Keratinocyte (primary cell): ENCODE results near the gene TNIP1. TPM values are rescaled to one million over a fixed set of nuclear protein-coding genes. Genes with fewer than 3 reads are reported as not detected.

Experiments
- DNase-seq: peaks from one replicate; pipeline ENCODE4 v3.0.0-alpha.2; 2011; ENCODE audit warnings: low read depth, missing footprints, low spot score
- FAIRE-seq: peaks from 2 replicates; lab custom pipeline; 2011; peaks lifted over from hg19 to GRCh38; lab: Jason Lieb, UNC
- H2AFZ ChIP-seq: 2 replicates; pipeline ENCODE4 v1.6.0; 2012; ENCODE audit warnings: low read length, control low read depth, inconsistent platforms; ENCODE audit not compliant: control insufficient read depth
- H3K27ac ChIP-seq: 2 replicates; pipeline ENCODE4 v1.5.1; 2011; ENCODE audit warnings: low read length; ENCODE audit not compliant: control insufficient read depth, insufficient read depth
- H3K27me3 ChIP-seq: 3 replicates; pipeline ENCODE4 v1.6.0; 2011; ENCODE audit warnings: low read length; ENCODE audit not compliant: control insufficient read depth, insufficient read depth; ENCODE audit errors: extremely low read depth
- H3K36me3 ChIP-seq, 2 experiments: 2 replicates in 1 of 2; 3 replicates in 1 of 2; pipeline ENCODE4 v1.5.1; 2011; ENCODE audit warnings: low read length in 2 of 2, mild to moderate bottlenecking in 1 of 2; ENCODE audit not compliant: control insufficient read depth in 2 of 2, insufficient read depth in 2 of 2; ENCODE audit errors: extremely low read depth in 1 of 2
- H3K4me1 ChIP-seq: 3 replicates; pipeline ENCODE4 v1.5.1; 2011; ENCODE audit warnings: low read length; ENCODE audit not compliant: control insufficient read depth, insufficient read depth; ENCODE audit errors: extremely low read depth
- H3K4me2 ChIP-seq: 3 replicates; pipeline ENCODE4 v1.6.0; 2011; ENCODE audit warnings: low read depth, low read length; ENCODE audit not compliant: control insufficient read depth, insufficient read depth; ENCODE audit errors: extremely low read depth
- H3K4me3 ChIP-seq, 3 experiments: fragments of 200-600 bp in 1 of 3; sonication (generic) in 1 of 3; 2 replicates in 2 of 3; 3 replicates in 1 of 3; pipeline ENCODE4 v1.5.1; 2011 to 2016; ENCODE audit warnings: low read length in 3 of 3, mild to moderate bottlenecking in 3 of 3, control low read depth in 2 of 3, inconsistent platforms in 1 of 3, low read depth in 1 of 3, mixed read lengths in 1 of 3, mixed run types in 1 of 3, moderate library complexity in 1 of 3; ENCODE audit not compliant: control insufficient read depth in 2 of 3, insufficient read depth in 2 of 3; ENCODE audit errors: extremely low read depth in 1 of 3
- H3K79me2 ChIP-seq: 2 replicates; pipeline ENCODE4 v1.6.0; 2012; ENCODE audit warnings: low read length; ENCODE audit not compliant: control insufficient read depth, insufficient read depth
- H3K9ac ChIP-seq: 3 replicates; pipeline ENCODE4 v1.6.0; 2011; ENCODE audit warnings: low read length; ENCODE audit not compliant: control insufficient read depth, insufficient read depth; ENCODE audit errors: extremely low read depth
- H3K9me1 ChIP-seq: 3 replicates; pipeline ENCODE4 v1.6.0; 2011; ENCODE audit warnings: low read length; ENCODE audit not compliant: control insufficient read depth, insufficient read depth; ENCODE audit errors: extremely low read depth
- H3K9me3 ChIP-seq: 2 replicates; pipeline ENCODE4 v1.5.1; 2012; ENCODE audit warnings: low read depth, low read length; ENCODE audit not compliant: control insufficient read depth
- H4K20me1 ChIP-seq: 3 replicates; pipeline ENCODE4 v1.6.0; 2011; ENCODE audit warnings: low read length; ENCODE audit not compliant: control insufficient read depth, insufficient read depth; ENCODE audit errors: extremely low read depth
- CTCF ChIP-seq, 3 experiments: IDR thresholded peaks in 1 of 3; conservative IDR thresholded peaks in 1 of 3; optimal IDR thresholded peaks in 1 of 3; 2 replicates in 2 of 3; 3 replicates in 1 of 3; pipeline versions ENCODE3 to v1.5.1; 2011; ENCODE audit warnings: low read length in 3 of 3, mild to moderate bottlenecking in 3 of 3, moderate library complexity in 2 of 3, control low read depth in 1 of 3, inconsistent platforms in 1 of 3; ENCODE audit not compliant: insufficient read depth in 2 of 3; ENCODE audit errors: extremely low read depth in 1 of 3
- EZH2 ChIP-seq: IDR thresholded peaks from one replicate; pipeline ENCODE4 v1.6.1; 2012; ENCODE audit warnings: inconsistent platforms, mild to moderate bottlenecking, low read length, moderate library complexity
- dilution Hi-C: fragments of 300-500 bp; cut with MboI; formaldehyde crosslinking; loops from one replicate; pipeline ENCODE4 v1.7.0; 2020; ENCODE audit warnings: low sequenced_read_pairs; ENCODE audit not compliant: extremely low pct_ligation_motif_present
- polyA plus RNA-seq, 5 experiments: library from polyadenylated mRNA; depleted of rRNA in 3 of 5; stranded (reverse) in 3 of 5; stranded (forward) in 1 of 5; unstranded in 1 of 5; fragments of >200 nt; gene quantifications; 1 replicate in 1 of 5; 2 replicates in 3 of 5; 3 replicates in 1 of 5; pipeline versions ENCODE4 v1.2.1 to v1.2.3, GENCODE V29; 2011 to 2012; ENCODE audit warnings: missing spikeins in 2 of 5, low read depth in 1 of 5, low replicate concordance in 1 of 5

TNIP1 gene
- polyA plus RNA-seq, 1 donor (not counting 4 experiments of a cell fraction or from before 2014, with no cell fraction given) = 47.9 TPM

DNA sequence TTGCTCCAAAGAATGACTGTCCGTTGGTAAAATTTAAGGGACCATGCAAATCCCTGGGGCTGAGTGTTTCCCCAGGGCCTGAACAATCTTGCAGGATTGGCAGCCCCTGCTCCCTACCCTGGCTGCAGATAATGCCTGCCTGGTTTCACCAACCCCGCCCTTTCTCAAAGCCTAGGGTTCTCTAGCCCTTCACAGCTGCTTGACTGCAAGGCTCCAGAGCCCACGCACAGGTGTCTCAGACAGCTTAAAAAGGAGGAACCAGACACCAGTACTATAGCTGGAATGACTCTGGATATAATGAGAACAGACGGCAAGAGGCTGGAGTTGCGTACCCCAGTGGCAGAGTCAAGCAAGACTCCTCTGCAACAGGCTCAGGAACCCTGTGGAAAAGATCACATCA, 25.2 kb upstream of the TNIP1 start:
- Histone ChIP-seq H3K4me2 (no peak overlapping the region), H3K27ac (no peak overlapping the region), H3K9me1 (no peaks in the 10 kb centered on the region), H3K9ac (no peak overlapping the region), H2AFZ (no peak overlapping the region), H4K20me1 (no peaks in the 10 kb centered on the region), H3K36me3 (no peaks in the 10 kb centered on the region), H3K79me2 (no peaks in the 10 kb centered on the region), H3K4me1 (no peaks in the 10 kb centered on the region), H3K27me3 (no peaks in the 10 kb centered on the region), H3K9me3 (no peaks in the 10 kb centered on the region), H3K4me3 (no peak overlapping the region)
- FAIRE-seq (no peak), DNase-seq (no peak)
- dilution Hi-C loops = no loop called here
- no peak for TF ChIP-seq CTCF (optimal IDR thresholded peaks at IDR 0.05 in 1 of 3, IDR thresholded peaks at IDR 0.05 in 1 of 3, conservative IDR thresholded peaks at IDR 0.05 in 1 of 3; ENCODE audit: extremely low read depth in 1 of 3, insufficient read depth in 2 of 3, low read length in 3 of 3)
- TF ChIP-seq EZH2 = no peak

DNA sequence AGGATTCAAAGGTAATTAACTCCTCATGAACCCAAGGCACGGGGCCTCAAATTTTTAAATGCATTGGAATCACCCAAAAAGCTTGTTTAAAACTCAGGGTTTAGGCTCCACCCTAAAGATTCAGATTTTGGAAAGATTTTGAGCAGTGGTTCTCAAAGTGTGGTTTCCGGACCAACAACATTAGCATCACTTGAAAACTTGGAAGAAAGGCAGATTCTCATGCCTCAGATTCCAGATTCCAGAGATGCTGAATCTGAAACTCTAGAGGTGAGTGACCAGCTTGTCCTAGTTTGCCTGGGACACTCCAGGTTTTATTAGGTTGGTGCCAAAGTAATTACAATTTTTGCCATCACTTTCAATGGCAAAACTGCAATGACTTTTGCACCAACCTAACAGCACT, 24.7 kb upstream of the TNIP1 start:
- Histone ChIP-seq H3K79me2 (no peaks in the 10 kb centered on the region), H3K4me1 (no peaks in the 10 kb centered on the region), H2AFZ (no peak overlapping the region), H3K27me3 (no peaks in the 10 kb centered on the region), H4K20me1 (no peaks in the 10 kb centered on the region), H3K9me1 (no peaks in the 10 kb centered on the region), H3K4me2 (no peak overlapping the region), H3K9ac (no peak overlapping the region), H3K27ac (no peak overlapping the region), H3K9me3 (no peaks in the 10 kb centered on the region), H3K36me3 (no peaks in the 10 kb centered on the region), H3K4me3 (no peak overlapping the region)
- dilution Hi-C loops = no loop called here
- FAIRE-seq (no peak), DNase-seq (no peak)
- TF ChIP-seq EZH2 (no peak), CTCF (optimal IDR thresholded peaks at IDR 0.05 in 1 of 3, IDR thresholded peaks at IDR 0.05 in 1 of 3, conservative IDR thresholded peaks at IDR 0.05 in 1 of 3; ENCODE audit: extremely low read depth in 1 of 3, insufficient read depth in 2 of 3, low read length in 3 of 3) (no peak)
